ENCODE data around the gene CBLN3.

CBLN3 gene

DNA sequence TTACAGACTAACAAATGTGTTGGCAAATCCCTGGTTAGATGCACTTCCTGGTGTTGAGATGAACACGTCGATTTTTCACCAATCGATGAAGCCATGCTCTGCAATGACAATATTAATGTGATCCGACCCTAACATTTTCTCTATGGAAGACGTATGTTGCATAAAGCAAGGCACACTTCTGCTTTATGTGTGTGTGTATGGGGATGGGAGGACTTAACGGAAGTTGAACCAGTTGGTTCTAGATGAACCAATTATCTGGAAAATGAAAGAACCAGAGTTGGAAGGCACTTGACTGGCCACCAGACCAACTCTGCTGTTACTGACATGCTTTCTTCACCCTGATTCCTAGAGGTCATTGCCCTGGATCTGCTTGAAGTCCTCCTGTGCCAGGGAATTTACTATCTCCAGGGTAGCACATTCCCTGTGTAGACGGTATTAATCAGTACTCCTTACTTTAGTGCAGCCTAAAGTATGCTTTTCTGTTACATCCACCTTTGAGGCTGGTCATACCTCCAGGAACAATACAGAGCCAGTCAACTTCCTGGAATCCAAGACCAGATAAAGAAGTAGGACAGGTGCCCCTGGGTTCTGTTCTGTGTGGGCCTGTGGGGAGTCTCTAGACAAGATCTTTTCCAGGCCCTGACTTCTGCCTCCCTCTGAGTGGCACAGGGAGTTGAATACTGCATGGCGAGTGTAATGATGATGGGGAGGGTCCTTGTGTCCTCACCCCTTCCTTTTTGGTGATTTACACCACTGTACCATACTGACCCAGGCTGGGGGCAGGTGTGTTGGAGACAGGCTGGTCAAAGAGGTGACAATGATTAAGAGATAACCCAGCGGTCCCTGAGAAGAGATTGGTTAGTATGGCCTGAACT is 9.0 kb upstream of the CBLN3 start:
- FAIRE-seq, result no peak

DNA sequence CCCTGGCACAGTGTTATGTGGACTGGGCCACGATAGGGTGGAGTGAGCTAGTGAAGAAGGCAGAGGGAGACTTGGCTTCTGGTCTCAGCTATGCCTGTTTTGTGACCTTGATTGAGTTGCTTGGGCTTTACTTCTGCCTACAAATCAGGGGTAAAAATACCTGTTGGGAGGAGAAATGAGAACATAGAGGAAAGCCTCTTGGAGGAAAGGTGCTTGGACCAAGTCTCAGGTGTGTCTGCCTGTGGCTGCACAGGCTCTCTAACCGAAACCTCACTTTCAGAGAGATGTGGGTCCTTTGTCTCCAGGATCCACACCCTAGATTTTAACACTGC is 8.2 kb upstream of the CBLN3 start:
- FAIRE-seq, result no peak

DNA sequence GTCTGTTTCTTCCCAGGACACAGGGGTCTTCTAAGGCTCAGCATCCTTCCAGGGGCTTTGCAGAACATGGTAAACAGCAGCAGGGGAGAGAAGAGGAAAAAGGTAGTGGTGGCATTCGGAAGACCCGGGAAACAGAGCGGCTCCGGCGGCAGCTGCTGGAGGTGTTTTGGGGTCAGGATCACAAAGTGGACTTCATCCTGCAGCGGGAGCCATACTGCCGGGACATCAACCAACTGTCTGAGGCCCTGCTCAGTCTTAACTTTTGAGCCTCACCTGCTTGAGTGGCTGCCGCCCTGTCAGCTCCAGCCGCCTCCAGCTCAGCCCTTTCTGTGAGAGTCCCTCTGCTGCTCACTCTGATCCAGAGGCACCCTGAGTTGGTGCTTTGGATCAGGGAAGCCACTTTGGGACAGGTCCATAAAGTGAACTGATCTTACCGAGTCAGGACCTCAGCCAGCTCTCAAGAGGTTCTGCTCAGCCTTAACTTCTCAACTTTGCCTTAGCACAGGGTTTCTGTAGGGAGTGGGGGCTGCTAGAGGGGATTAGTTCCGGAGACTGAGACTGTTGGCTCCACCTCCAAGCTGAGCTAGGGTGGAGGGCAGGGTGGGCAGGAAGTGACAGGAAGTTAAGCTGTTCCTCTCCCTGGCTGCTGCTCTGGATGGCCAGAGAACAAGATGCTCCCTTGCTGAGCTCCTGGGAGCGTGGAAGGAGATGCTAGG is 7.7 kb upstream of the CBLN3 start:
- no peak for FAIRE-seq

DNA sequence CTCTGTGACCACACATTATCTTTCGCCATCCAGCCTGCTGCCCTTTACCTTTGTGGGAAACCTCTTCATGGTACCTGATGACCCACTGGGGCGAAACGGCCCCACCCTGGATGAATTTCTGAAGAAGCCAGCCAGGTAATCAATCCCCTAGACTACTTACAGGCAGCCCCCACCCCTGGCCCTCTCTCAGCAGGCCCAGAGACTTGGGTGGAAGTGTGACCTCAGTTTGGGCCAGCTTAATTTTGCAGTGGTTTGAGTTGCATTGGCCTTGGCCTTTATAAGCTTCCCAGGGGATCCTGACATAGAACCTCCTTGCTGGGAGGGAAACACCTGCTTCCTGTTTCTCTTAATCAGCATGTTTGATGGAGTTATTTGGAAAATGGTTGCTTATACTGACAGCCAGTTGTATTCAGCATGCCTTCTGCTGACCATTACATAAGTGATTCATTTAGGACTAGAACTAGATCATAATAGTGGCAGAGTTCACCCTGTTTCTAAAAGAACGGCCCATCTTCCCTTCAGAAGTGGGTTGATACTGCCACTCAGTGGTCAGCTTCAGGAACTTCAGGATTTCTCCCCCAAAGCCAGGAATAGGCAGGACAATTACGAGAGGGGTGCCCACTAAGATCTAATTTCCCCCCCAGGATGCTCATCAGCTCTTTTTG is 7.0 kb upstream of the CBLN3 start:
- FAIRE-seq, result no peak

DNA sequence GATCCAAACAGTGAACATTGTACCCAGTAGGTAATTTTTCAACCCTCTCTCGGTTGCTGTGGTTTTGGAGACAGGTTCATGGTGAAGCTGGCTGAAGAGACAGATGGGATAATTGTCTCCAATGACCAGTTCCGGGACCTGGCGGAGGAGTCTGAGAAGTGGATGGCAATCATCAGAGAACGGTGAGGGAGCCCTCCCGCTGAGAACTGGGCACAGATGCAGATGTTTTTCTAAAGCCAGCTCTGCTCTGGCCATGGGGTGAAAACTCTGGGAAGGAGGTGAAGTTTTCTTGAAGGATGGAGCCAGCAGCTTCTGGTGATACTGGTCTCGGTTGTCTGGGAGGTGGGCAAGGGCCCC is 6.5 kb upstream of the CBLN3 start:
- FAIRE-seq, result no peak

DNA sequence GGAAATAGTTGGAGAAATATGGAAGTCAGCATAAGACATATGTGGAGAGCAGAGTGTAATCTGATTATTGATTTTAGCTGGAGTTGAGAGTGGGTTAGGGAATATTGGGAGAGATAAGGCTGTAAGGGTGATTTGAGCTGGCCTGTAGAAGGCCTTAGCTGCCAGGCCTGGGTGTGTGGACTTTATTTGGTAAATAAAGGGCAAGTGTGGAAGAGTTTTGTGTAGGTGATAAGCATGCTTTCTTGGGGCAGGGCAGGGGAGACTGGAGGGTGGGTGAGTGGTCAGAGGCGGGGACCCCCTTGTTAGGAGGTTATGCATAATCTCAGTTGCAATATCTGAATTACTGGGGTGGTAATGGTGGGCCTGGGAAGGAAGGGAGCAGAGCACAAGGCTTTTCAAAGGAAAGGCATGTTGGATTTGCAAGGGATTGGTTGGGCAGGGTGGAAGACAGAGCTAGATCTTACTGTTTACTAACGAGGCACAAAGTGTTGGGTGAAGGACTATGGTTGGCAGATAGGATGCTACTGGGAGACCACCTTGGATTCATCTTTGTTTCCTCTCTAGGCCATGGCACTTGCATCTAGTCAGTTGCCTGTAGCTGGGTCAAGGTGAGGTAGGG is 5.8 kb upstream of the CBLN3 start:
- no peak for FAIRE-seq

DNA sequence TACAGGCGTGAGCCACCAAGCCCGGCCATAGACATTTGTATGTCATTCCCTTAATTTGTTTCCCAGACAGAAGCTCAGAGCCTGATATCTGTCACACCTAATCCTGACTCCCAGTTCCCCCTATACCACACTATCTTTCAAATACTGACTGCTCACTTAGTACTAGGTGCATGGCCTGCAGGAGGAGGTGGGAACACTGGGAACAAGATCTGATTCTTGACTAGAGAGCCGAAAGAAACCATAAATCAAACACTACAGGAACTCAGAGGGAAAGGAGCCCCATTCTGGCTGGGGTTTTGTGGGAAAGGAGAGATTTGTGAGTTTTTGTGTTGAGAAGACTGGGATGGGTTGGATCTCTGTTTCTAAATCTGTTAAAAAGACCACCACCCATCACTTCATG is 5.2 kb upstream of the CBLN3 start:
- no peak for FAIRE-seq

DNA sequence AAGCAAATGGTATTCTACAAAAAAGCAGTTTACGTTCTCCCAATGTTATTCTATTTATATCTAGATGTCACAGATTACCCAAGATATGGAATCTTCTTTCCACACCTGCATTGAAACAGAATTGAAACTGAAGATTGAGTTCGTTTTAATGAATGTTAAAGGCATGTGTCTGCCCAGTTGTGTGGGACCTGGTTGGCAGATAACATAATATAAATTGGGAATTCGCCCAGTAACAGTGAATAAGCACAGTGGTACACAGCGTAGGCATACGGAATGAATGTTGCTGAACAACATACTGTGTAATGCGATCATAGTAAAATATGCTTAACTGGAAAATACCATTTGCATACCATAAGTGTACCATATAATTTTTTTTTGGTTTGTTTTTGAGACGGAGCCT is 4.6 kb upstream of the CBLN3 start:
- FAIRE-seq, result no peak

DNA sequence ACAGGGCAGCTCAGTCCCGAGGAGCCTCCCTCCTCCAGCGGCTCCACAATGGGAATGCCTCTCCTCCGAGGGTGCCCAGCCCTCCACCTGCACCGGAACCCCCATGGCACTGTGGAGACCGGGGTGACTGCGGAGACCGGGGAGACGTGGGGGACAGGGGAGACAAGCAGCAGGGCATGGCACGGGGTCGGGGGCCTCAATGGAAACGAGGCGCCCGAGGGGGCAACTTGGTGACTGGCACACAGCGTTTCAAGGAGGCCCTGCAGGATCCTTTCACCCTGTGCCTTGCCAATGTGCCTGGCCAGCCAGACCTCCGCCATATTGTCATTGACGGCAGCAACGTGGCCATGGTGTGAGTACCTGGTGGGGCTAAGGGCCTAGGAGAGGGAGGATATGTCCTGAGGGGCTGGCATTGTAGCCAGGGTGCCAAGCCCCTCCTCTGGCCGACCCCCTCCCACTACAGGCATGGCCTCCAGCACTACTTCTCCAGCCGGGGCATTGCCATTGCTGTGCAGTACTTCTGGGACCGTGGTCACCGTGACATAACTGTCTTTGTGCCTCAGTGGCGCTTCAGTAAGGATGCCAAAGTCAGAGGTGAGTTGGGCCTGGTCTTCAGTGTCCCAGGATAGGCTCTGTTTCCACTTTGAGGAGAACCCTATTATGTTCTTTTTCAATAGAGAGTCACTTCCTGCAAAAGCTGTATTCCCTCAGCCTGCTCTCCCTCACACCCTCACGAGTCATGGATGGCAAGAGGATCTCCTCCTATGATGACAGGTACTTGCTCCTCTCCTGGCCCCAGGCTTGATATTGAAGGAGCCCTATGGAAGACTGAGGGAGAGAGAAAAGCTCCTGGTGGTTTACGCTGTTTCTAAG is 3.0 kb upstream of the CBLN3 start:
- no peak for FAIRE-seq

DNA sequence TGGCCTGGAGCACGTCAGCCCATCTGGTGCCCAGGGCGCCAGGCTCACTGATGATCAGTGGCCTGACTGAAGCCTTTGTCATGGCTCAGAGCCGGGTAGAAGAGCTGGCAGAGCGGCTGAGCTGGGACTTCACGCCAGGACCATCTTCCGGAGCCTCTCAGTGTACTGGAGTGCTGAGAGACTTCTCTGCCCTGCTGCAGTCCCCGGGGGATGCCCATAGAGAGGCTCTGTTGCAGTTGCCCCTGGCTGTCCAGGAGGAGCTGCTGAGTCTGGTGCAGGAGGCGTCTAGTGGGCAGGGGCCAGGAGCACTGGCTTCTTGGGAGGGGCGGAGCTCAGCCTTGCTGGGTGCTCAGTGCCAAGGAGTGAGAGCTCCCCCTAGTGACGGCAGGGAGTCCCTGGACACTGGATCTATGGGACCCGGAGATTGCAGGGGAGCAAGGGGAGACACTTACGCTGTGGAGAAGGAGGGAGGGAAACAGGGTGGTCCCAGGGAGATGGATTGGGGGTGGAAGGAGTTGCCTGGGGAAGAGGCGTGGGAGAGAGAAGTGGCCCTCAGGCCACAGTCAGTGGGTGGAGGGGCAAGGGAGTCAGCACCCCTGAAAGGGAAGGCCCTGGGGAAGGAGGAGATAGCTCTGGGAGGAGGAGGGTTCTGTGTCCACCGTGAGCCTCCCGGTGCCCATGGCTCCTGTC is 2.2 kb upstream of the CBLN3 start:
- no peak for FAIRE-seq

DNA sequence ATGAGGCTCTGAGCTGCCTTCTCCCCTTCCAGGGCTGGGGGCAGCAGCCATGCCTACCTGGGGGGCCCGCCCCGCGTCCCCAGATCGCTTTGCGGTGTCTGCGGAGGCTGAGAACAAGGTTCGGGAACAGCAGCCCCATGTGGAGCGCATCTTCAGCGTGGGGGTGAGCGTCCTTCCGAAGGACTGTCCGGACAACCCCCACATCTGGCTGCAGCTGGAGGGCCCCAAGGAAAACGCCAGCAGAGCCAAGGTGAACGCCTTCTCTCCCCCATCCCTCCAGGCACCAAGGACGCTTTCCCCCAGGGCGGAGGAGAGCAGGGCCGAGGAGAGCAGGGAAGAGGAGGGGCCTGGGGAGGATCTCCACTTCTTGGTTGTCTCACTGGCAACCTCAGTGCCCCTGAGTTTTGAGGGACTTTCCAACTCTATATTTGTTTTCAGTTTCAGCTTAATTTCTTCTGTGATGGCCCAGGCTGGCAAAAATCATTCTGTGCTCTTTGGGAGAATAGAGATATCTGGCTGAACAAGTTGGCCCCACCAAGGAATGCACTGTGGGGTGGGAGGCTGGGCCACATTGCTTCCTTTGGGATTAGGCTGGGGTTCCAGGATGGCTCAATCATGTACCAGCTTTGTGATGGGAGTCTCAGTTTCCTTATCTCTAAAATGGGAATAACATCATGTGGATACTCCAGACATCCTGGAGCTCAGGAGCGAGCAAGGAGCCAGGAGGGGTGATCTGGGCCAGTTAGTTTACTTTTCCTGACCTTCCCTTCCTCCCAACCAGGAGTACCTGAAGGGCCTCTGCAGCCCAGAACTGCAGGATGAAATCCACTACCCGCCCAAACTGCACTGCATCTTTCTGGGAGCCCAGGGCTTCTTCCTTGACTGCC is 1.5 kb upstream of the CBLN3 start:
- no peak for FAIRE-seq

DNA sequence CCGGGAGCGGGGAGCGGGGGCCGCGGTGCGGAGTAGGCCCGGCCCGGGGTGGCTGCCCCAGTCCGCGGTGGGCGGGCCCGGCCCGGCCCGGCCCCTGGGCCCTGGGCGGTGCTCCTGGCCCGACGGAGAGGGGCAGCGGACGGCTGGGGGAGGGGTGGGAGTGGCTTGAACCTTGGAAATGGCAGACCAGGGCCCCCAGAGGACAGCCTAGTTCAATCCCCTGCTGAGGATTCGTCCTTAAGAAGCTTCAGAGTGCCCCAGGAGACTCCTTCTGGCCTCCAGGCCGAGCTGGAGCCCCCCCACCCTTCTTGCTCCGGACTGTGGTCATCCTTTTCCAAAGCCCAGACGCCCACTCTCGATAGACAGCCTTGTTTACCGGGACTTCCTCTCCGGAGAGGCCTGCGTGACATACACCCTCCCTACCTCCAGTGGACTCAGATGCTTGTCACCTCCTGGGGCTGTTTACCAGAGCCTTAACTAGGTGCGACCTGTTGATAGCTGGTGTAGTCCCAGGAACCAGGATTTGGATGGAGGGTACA is 744 bp upstream of the CBLN3 start:
- FAIRE-seq, result no peak

DNA sequence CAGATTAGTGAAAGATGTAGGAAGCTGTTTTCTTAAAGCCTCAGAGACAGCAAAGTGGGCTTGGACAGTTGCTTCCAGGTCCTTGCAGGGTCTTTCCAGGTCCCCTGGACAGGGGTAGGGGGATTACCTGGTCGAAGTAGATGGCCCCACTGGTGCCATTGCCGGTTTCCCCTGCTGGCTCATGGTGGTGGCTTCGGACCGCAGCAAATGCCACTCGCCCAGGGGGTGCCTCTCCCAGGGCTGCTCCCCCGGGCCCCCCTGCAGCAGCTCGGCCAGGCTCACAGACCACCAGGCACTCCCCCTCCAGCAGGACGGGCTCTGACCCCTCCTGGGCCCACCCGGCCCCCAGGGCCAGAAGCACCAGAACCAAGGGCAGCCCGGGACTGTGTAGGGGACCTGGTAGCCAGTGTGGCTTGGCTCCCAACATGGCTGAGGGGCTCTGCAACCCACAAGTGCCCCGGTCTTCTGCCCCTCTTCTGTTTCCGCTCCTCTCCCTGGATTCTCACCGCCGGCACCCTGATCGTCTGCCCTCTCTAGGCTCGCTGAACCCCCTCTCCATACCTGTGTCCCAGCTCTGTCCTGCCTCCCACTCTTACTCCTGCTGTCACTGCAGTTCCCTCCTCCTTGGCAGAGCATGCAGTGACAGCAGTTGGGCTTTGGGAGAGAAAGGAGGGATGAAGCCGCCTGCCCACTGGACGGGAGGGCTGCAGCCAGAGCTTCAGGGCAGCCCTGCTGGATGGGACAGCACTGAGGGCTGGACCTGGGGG is 657 bp downstream of the CBLN3 start:
- no peak for FAIRE-seq

DNA sequence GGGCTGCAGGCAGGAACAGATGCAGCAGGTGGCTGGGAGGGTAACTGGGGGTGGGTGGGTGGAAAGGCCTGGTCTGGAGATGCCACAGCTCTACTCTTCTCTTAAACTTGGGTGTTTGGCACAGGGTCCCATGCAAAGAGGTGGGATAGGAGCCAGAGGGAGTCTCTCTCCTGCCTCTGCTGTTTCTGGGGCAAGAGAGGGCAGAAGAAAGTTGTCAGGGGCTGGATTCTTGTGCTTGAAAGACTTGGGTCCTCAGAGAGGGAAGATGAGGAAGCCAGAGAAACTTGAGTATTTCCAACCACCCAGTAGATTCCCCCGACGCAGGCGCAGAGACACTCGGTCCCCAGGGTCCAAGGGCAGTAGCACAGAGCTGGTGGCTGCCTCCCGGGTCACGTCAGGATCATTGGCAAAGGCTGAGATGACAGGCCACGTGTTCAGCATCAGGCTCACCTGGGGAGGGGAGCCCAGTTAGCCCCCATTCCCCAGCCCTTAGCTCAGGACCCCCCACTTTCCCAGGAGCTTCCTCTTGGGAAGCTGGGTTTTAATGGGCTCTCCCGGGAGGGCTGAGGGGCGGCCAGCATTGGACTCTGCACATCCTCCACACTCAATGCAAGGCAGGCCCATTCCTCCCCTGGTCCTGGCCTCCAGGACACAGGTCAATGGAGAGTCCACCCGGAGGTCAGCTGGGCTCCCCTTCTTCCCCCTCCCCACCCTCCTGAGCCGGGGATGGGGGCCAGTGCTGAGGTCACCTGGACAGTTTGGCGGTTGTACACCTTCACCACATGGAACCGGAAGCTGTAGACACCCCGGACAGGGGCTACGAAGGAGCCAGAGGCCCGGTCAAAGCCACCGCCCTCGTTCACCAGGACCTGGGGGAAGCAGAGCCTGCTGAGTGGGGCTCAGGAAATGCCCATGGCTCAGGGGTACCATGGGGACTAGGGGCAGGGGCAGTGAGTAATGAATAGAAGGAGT is 1.6 kb downstream of the CBLN3 start:
- no peak for FAIRE-seq

DNA sequence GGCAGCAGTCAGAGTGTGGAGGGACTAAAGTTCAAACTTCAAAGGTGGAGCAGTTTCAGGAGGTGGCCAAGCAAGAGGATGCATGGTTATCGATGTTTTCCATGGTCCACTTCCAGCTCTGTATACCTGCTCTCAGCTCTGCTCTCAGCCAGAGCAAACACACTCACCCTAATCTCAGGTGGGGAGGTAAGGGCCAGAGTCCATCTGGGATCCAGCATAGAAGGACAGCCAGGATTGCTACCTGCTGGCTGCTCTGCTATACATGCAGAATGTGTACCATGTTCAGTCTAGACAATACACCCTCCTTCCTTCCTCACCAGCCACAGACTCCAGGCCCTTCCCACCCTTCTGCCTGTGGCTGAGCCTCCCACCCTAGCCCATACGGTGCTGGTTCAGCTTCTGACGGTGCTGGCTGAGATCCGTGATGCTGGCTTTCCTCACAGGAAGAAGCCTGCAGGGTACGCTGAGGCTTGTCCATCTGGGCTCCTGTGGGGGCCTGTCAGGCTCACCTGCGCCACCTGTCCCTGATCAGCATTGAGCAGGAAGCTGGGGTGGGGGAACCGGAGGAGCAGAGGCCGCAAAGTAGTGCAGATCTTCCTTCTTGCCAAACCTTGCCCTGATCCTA is 2.4 kb downstream of the CBLN3 start:
- FAIRE-seq, result no peak

DNA sequence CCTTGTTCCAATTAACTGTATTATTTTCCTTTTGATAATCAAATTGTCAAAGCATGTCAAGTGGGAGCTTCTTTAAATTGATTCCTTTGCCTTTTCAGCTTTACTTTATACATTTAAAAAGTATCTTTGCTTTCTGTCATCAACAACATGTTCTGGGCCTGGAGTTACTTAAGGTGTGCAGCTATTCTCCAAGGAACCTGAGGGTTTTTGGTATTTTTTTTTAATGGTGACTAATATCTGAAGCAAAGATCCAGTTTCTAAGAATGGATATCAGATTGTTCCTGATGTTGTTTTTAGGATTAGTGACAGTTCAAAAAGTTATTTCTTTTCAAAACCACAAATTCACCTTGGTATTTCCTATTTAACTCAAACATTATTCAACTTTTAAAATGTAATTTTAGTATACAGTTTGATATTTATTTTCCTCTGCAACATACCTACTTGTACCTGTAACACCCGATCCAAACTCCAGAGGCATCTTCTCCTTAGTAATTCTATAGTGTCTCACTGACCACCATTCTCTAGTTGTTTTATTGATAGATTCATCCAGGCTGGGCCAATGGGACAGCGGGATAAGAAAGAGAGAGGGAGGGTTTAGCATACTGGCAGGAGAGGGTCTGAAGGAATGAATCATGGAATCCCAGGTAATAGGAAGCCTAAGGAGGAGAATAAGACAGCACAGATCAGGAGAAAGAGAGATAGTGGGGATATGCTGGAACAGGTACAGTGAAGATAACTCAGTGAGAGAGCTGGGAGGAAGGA is 3.1 kb downstream of the CBLN3 start:
- FAIRE-seq, result no peak

DNA sequence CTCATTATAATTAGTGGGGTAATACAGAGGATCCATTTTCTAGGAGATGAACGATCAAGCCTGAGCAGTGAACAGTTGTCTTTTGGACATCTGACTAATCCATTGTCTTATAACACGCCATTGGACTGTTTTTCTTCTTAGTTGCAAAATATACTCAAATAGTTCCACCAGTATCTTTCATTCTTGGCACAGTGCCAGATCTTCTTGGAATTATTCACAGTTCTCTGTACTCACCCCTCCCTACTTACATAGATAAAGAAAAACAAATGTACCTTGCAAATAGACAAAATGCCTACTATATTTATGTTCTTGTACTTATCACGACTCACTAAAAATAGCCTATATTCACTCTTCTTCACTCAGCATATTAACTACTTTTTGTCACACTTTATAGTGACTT is 3.8 kb downstream of the CBLN3 start:
- FAIRE-seq, result no peak

All from colon (tissue), 2 donors.